Measurements from ENCODE around the gene ARF4. TPM values are rescaled to one million over a fixed set of nuclear protein-coding genes. Genes with fewer than 3 reads are reported as not detected.

The ARF4 gene
- total RNA-seq, 1 experiment from 2014 or later = 112 TPM

- H3K9me2 ChIP-seq (ENCODE audit: insufficient read depth) = no peaks in the 10 kb centered on the region
- H3K27ac ChIP-seq (ENCODE audit: low read depth, low read length) = no peak overlapping the region
- H3K4me1 ChIP-seq (ENCODE audit: control insufficient read depth in 1 of 2, insufficient read depth in 2 of 2, low read length in 2 of 2) = peaks cover 5 to 11% of the 10 kb centered on the region in 2 experiments; a peak in 3 of 4 replicates
- H4K20me1 ChIP-seq (ENCODE audit: insufficient read depth) = peaks cover 8% of the 10 kb centered on the region; the same call in 1 of the 2 replicates
- no peak overlapping the region for H3K4me3 ChIP-seq (replicated peaks in 1 of 2; ENCODE audit: low read depth in 1 of 2, low read length in 2 of 2)
- H3K9ac ChIP-seq (ENCODE audit: low read length) = no peak overlapping the region
- intact Hi-C loops (cut with micrococcal nuclease) = no loop called here
- no peaks in the 10 kb centered on the region for H3K27me3 ChIP-seq (ENCODE audit: insufficient read depth, low read length)
- peaks cover 0 to 2% of the 10 kb centered on the region in 2 experiments; a peak in 3 of 4 replicates for H3K36me3 ChIP-seq (ENCODE audit: control insufficient read depth in 1 of 2, insufficient read depth in 2 of 2, low read length in 2 of 2)
- H3K4me2 ChIP-seq (ENCODE audit: low read length) = no peak overlapping the region
- no peaks in the 10 kb centered on the region for H3K9me3 ChIP-seq (ENCODE audit: control insufficient read depth in 1 of 2, insufficient read depth in 1 of 2, low read depth in 1 of 2, low read length in 2 of 2)
- ChIA-PET CTCF (no interaction called here), RAD21 (ENCODE audit: low non-redundant PET in 1 of 2, low total read pairs in 2 of 2, uncharacterized antibody in 2 of 2, unreplicated experiment in 2 of 2) (no interaction called here), POLR2A (no interaction called here)
- H2AFZ ChIP-seq (ENCODE audit: low read depth, low read length, poor library complexity, severe bottlenecking) = no peak overlapping the region
- no peak for TF ChIP-seq ELF1 (IDR thresholded peaks at IDR 0.05; ENCODE audit: borderline replicate concordance, low read depth)
- no peak for TF ChIP-seq YY1 (IDR thresholded peaks at IDR 0.05; ENCODE audit: extremely low read depth, insufficient replicate concordance, low read depth, low read length)
- no peak for TF ChIP-seq ZBTB33 (IDR thresholded peaks at IDR 0.05; ENCODE audit: extremely low read depth, insufficient replicate concordance, low read length)
- peaks cover 97% of the 10 kb centered on the region for H3K79me2 ChIP-seq (ENCODE audit: insufficient read depth, low read length)
- BruUV-seq (replicated peaks) = no TSS peak
- DNase-seq (ENCODE audit: low read depth, low spot score) (no peak), ATAC-seq (no peak)
These were observed 4.8 kb downstream of the ARF4 start for GRCh38 chr3:57592306-57592705.

GRCh38 chr3:57587905-57588304 lies 9.2 kb downstream of the ARF4 start:
- intact Hi-C loops (cut with micrococcal nuclease) = loop anchor here (10.0 kb wide), 1 partner anchor 413 kb away; no protein-coding TSS in a partner anchor
- no peaks in the 10 kb centered on the region for H3K9me3 ChIP-seq (ENCODE audit: control insufficient read depth in 1 of 2, insufficient read depth in 1 of 2, low read depth in 1 of 2, low read length in 2 of 2)
- no TSS peak for BruUV-seq (replicated peaks)
- no peak overlapping the region for H2AFZ ChIP-seq (ENCODE audit: low read depth, low read length, poor library complexity, severe bottlenecking)
- no peak overlapping the region for H3K27ac ChIP-seq (ENCODE audit: low read depth, low read length)
- no peak overlapping the region for H3K9ac ChIP-seq (ENCODE audit: low read length)
- no peak overlapping the region for H3K4me2 ChIP-seq (ENCODE audit: low read length)
- H3K9me2 ChIP-seq (ENCODE audit: insufficient read depth) = no peaks in the 10 kb centered on the region
- H3K4me3 ChIP-seq (replicated peaks in 1 of 2; ENCODE audit: low read depth in 1 of 2, low read length in 2 of 2) = no peak overlapping the region
- no peaks in the 10 kb centered on the region for H3K27me3 ChIP-seq (ENCODE audit: insufficient read depth, low read length)
- CTCF ChIA-PET = no interaction called here
- peaks cover 5% of the 10 kb centered on the region for H4K20me1 ChIP-seq (ENCODE audit: insufficient read depth)
- POLR2A ChIA-PET = no interaction called here
- peaks cover 0 to under 1% of the 10 kb centered on the region in 2 experiments; a peak in 1 of 4 replicates for H3K4me1 ChIP-seq (ENCODE audit: control insufficient read depth in 1 of 2, insufficient read depth in 2 of 2, low read length in 2 of 2)
- peaks cover 99% of the 10 kb centered on the region for H3K79me2 ChIP-seq (ENCODE audit: insufficient read depth, low read length)
- RAD21 ChIA-PET (ENCODE audit: low non-redundant PET in 1 of 2, low total read pairs in 2 of 2, uncharacterized antibody in 2 of 2, unreplicated experiment in 2 of 2) = no interaction called here
- DNase-seq (ENCODE audit: low read depth, low spot score) (no peak), ATAC-seq (no peak)
- H3K36me3 ChIP-seq (ENCODE audit: control insufficient read depth in 1 of 2, insufficient read depth in 2 of 2, low read length in 2 of 2) = peaks cover 3 to 4% of the 10 kb centered on the region in 2 experiments; a peak in 3 of 4 replicates
- TF ChIP-seq ZNF274 (IDR thresholded peaks at IDR 0.05; ENCODE audit: low read depth, low read length) (no peak), SRF (IDR thresholded peaks at IDR 0.05; ENCODE audit: low read depth) (no peak), FOSL1 (IDR thresholded peaks at IDR 0.05; ENCODE audit: low read depth) (no peak), EZH2 (IDR thresholded peaks at IDR 0.05) (no peak), TCF7L2 (IDR thresholded peaks at IDR 0.05; ENCODE audit: borderline replicate concordance, extremely low read depth, insufficient read depth, insufficient read length) (no peak), JUND (IDR thresholded peaks at IDR 0.05) (no peak), CBX3 (IDR thresholded peaks at IDR 0.05; ENCODE audit: low read depth) (no peak), REST (IDR thresholded peaks at IDR 0.05; ENCODE audit: low read depth) (no peak), EZH2phosphoT487 (IDR thresholded peaks at IDR 0.05; ENCODE audit: borderline replicate concordance) (no peak), CEBPB (IDR thresholded peaks at IDR 0.05; ENCODE audit: low read depth) (no peak), EGR1 (IDR thresholded peaks at IDR 0.05; ENCODE audit: low read depth) (no peak), ELF1 (IDR thresholded peaks at IDR 0.05; ENCODE audit: borderline replicate concordance, low read depth) (no peak), POLR2A (IDR thresholded peaks at IDR 0.05; ENCODE audit: borderline replicate concordance, extremely low read depth, insufficient read depth, insufficient read length) (no peak), SP1 (IDR thresholded peaks at IDR 0.05; ENCODE audit: low read depth) (no peak), MAX (IDR thresholded peaks at IDR 0.05) (no peak)
